ENCODE measurements around the gene TLR2.

DNA sequence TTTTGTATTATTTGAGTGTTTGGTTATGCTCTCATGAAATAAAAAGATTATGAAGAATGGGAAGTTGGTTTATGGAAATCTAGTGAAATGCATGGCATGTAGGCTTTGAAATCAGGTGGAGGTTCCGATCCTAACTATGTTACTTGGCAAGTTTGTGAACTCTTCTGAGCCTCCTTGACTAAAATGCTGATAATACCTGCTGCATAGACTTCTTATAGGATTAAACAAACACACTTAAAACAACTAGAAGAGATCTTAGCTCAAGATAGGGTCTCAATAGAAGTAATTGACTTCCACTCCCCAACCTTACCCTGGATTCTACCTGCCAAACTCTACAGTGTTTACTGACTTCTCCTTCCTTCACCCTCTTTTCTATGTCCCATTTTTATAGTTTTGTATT is 22.2 kb upstream of the TLR2 start:
- TF ChIP-seq, protein P1, sequence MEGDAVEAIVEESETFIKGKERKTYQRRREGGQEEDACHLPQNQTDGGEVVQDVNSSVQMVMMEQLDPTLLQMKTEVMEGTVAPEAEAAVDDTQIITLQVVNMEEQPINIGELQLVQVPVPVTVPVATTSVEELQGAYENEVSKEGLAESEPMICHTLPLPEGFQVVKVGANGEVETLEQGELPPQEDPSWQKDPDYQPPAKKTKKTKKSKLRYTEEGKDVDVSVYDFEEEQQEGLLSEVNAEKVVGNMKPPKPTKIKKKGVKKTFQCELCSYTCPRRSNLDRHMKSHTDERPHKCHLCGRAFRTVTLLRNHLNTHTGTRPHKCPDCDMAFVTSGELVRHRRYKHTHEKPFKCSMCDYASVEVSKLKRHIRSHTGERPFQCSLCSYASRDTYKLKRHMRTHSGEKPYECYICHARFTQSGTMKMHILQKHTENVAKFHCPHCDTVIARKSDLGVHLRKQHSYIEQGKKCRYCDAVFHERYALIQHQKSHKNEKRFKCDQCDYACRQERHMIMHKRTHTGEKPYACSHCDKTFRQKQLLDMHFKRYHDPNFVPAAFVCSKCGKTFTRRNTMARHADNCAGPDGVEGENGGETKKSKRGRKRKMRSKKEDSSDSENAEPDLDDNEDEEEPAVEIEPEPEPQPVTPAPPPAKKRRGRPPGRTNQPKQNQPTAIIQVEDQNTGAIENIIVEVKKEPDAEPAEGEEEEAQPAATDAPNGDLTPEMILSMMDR (optimal IDR thresholded peaks at IDR 0.05 in 1 of 3, IDR thresholded peaks at IDR 0.05 in 1 of 3, conservative IDR thresholded peaks at IDR 0.05 in 1 of 3; ENCODE audit: extremely low read depth in 1 of 3, insufficient read depth in 2 of 3, low read length in 3 of 3), result no peak
- TF ChIP-seq EZH2 (IDR thresholded peaks at IDR 0.05; ENCODE audit: low read length), result no peak
